Right lobe of liver (tissue), 6 donors: Measurements from ENCODE around the gene GRIA4. TPM values are rescaled to one million over a fixed set of nuclear protein-coding genes. Genes with fewer than 3 reads are reported as not detected.

Experiments used
- ATAC-seq, 4 donors: fragments of 200-7000 bp; cut with Tn5 transposase; one replicate each; pipeline ENCODE4 v1.9.1; 2020; ENCODE audit warnings: mild to moderate bottlenecking in 4 of 4, moderate library complexity in 4 of 4
- DNase-seq, 3 donors: peaks; one replicate each; pipeline ENCODE4 v3.0.0-alpha.2; 2020
- H3K27ac ChIP-seq, 3 donors: fragments of 200-600 bp; one replicate each; pipeline ENCODE4 v1.8.0; 2022
- H3K27me3 ChIP-seq, 2 donors: fragments of 200-600 bp; one replicate each; pipeline ENCODE4 v1.8.0; 2022
- H3K36me3 ChIP-seq, 4 donors: fragments of 200-600 bp; sonication (generic) in 1 of 4; one replicate each; pipeline versions ENCODE4 v1.5.1 to v1.8.0; 2017 to 2022; ENCODE audit warnings: control low read depth in 1 of 4
- H3K4me1 ChIP-seq, 4 donors: fragments of 200-600 bp; sonication (generic) in 1 of 4; one replicate each; pipeline versions ENCODE4 v1.5.1 to v1.8.0; 2017 to 2022; ENCODE audit warnings: control low read depth in 1 of 4
- H3K4me3 ChIP-seq, 3 donors: fragments of 200-600 bp; one replicate each; pipeline ENCODE4 v1.8.0; 2022
- H3K9me3 ChIP-seq, 4 donors: fragments of 200-600 bp; sonication (generic) in 1 of 4; one replicate each; pipeline versions ENCODE4 v1.5.1 to v1.8.0; 2017 to 2022; ENCODE audit warnings: control low read depth in 1 of 4
- CTCF ChIP-seq, 4 donors: fragments of 200-600 bp in 3 of 4; fragments of 450-650 bp in 1 of 4; IDR thresholded peaks; one replicate each; pipeline versions ENCODE4 v1.5.1 to v1.8.0; 2016 to 2022; ENCODE audit warnings: antibody characterized with exemption in 4 of 4, mild to moderate bottlenecking in 2 of 4
- POLR2A ChIP-seq: fragments of 450-650 bp; IDR thresholded peaks from one replicate; pipeline ENCODE4 v1.6.1; 2017; ENCODE audit warnings: antibody characterized with exemption, mild to moderate bottlenecking
- WGBS: methylation state at CpG from one replicate; pipeline ENCODE4 v1.1.6; 2018; ENCODE audit warnings: low coverage, low lambda C conversion rate; ENCODE audit not compliant: insufficient coverage; ENCODE audit errors: missing lambda C conversion rate; 5-methylcytosine and 5-hydroxymethylcytosine counted together
- intact Hi-C, 2 donors: fragments of 100-400 bp; cut with DNase I; formaldehyde crosslinking; loops; one replicate each; pipeline versions ENCODE4 v1.11.2 to v1.14.1; 2022
- total RNA-seq, 6 experiments: library from RNA; depleted of rRNA in 2 of 6; stranded (reverse); fragments of >200 nt in 2 of 6; fragmentation: NEBNext Ultra II Directional in 3 of 6; extraction: Animal tissue kit (Norgen Biotek cat#: 25700) in 3 of 6; gene quantifications; one replicate each; pipeline versions ENCODE4 v1.1.0 to v1.2.4, GENCODE V29; 2016 to 2023
- donor health status: DM: no; HTN: yes; CAD: no.
- donor health status: DM: no; HTN: no; CAD: no.
- donor health status: DM: no; HTN: no; CAD: no.
- donor health status: DM: no; HTN: yes; CAD: no.
- donor health status: DM: no; HTN: yes; CAD: no.

Gene GRIA4
- total RNA-seq, 6 experiments from 2014 or later = 0.24 TPM; not detected in 5

GRCh38 chr11:105786741-105787140, 176.9 kb downstream of the GRIA4 start:
- 29% methylated on average over 2 of the region's 2 CpGs for WGBS
- Histone ChIP-seq H3K36me3 (no peaks in the 10 kb centered on the region), H3K27me3 (no peaks in the 10 kb centered on the region), H3K4me1 (no peaks in the 10 kb centered on the region), H3K27ac (no peak overlapping the region), H3K9me3 (no peaks in the 10 kb centered on the region), H3K4me3 (no peak overlapping the region)
- no peak for ATAC-seq
- intact Hi-C loops = no loop called here
- no peak for DNase-seq
- TF ChIP-seq CTCF (IDR thresholded peaks at IDR 0.05) = no peak
- no peak for TF ChIP-seq POLR2A

DNA sequence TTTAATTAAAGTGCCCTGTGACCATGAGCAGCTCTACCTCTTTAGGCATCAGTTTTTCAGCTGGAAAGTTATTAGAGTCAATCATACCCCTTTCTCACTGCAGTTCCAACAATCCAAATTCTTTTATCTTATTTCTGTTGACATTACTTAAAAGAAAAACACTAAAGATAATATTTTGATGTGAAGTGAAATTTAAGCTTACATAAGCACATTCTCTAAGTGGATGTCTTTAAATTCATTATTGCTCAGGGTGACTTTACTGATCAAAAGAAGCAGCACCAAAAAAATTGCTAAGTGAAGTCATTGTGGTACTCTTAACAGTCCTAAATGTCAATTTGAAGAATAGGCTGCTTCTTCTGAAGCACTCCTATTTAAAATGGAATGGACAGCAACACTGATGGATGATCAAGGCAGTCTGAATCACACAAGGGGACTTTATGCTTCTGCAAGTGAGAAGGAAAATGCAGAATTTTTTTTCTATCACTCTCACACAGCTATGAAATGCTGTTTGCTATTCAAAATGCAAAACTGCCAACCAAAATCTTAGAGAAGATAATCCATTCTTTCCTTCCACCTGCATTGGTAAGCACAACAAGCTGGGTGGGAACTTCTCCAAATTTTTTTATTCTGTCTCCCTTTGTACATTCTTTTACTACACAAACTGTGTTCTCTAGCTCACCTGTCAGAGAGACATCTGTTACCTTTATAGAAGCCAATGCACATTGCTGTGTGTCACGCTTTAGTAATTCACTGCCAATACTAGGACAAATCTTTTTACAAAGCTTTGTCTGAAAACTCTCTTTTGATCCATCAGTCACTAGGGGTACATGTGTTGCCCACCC, 179.9 kb downstream of the GRIA4 start:
- 75% methylated on average over 1 of the region's 1 CpG for whole genome bisulfite sequencing
- no peaks in the 10 kb centered on the region for H3K27me3 ChIP-seq
- no peak for ATAC-seq
- intact Hi-C loops = no loop called here
- DNase-seq = no peak
- no peak overlapping the region for H3K4me3 ChIP-seq
- TF ChIP-seq POLR2A (no peak), CTCF (IDR thresholded peaks at IDR 0.05) (no peak)
- no peaks in the 10 kb centered on the region for H3K36me3 ChIP-seq
- no peak overlapping the region for H3K27ac ChIP-seq
- no peaks in the 10 kb centered on the region for H3K4me1 ChIP-seq
- no peaks in the 10 kb centered on the region for H3K9me3 ChIP-seq

GRCh38 chr11:105790840-105791239, 181.0 kb downstream of the GRIA4 start:
- no peak for DNase-seq

DNA sequence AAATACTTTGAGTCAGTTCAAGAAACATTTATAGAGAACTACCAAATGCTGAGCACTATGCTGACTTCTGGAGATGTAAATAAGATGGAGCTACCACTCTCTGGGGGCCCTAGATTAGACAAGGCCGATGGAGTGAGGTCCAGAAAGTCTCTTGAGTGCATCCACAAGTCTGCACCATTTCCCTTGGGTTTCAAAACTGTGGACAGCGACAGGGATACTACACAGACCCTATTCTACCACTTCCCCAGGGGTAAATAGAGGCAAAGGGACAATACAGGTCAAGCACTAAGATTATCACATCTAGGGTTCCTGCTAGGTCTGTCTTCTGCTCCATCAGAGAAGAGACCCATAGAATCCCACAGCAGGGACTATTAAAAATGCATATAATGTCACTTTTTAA, 183.2 kb downstream of the GRIA4 start:
- no peak for TF ChIP-seq POLR2A
- TF ChIP-seq CTCF (IDR thresholded peaks at IDR 0.05) = no peak
- Histone ChIP-seq H3K27me3 (no peaks in the 10 kb centered on the region), H3K9me3 (no peaks in the 10 kb centered on the region), H3K4me1 (no peaks in the 10 kb centered on the region), H3K4me3 (no peak overlapping the region), H3K27ac (no peak overlapping the region), H3K36me3 (no peaks in the 10 kb centered on the region)
- ATAC-seq = no peak
- intact Hi-C loops = no loop called here
- no peak for DNase-seq
- WGBS = 20% methylated on average over 2 of the region's 2 CpGs

More at GRCh38 chr11:105790840-105791239, 181.0 kb downstream of the GRIA4 start:
- H3K4me3 ChIP-seq = no peak overlapping the region
- WGBS = 18% methylated on average over 3 of the region's 3 CpGs
- no peak overlapping the region for H3K27ac ChIP-seq
- no peak for ATAC-seq
- no peaks in the 10 kb centered on the region for H3K4me1 ChIP-seq
- TF ChIP-seq POLR2A (no peak), CTCF (IDR thresholded peaks at IDR 0.05) (no peak)
- no peaks in the 10 kb centered on the region for H3K9me3 ChIP-seq
- no peaks in the 10 kb centered on the region for H3K36me3 ChIP-seq
- no peaks in the 10 kb centered on the region for H3K27me3 ChIP-seq
- intact Hi-C loops = no loop called here
